Mesothelial cell of epicardium (in vitro differentiated cells): Measurements from ENCODE around the gene NCOA7. TPM values are rescaled to one million over a fixed set of nuclear protein-coding genes. Genes with fewer than 3 reads are reported as not detected.
"Not testable (repeated sequence)": the region's sequence is repeated elsewhere in the genome, so short reads cannot be mapped to it uniquely, and the experiment has no call there.

Experiments
- DNase-seq, 2 experiments: peaks; one replicate each; pipeline ENCODE4 v3.0.0; 2021; ENCODE audit warnings: low spot score in 2 of 2; ENCODE audit not compliant: unreplicated experiment in 2 of 2
- H3K27ac Mint-ChIP-seq: 2 replicates; pipeline ENCODE4 v1.8.0; 2021; ENCODE audit warnings: mixed read lengths
- H3K27me3 Mint-ChIP-seq: 2 replicates; pipeline ENCODE4 v1.8.0; 2021; ENCODE audit warnings: low read depth, mixed read lengths
- H3K36me3 Mint-ChIP-seq: 2 replicates; pipeline ENCODE4 v1.8.0; 2021; ENCODE audit warnings: mixed read lengths
- H3K4me1 Mint-ChIP-seq: 2 replicates; pipeline ENCODE4 v1.8.0; 2021; ENCODE audit warnings: mixed read lengths
- H3K4me3 Mint-ChIP-seq: 2 replicates; pipeline ENCODE4 v1.8.0; 2021; ENCODE audit warnings: mild to moderate bottlenecking, moderate library complexity, mixed read lengths
- H3K9me3 Mint-ChIP-seq: 2 replicates; pipeline ENCODE4 v1.8.0; 2021; ENCODE audit warnings: mixed read lengths
- CTCF ChIP-seq: fragments of 200-600 bp; sonication (generic); IDR thresholded peaks from one replicate; pipeline ENCODE4 v1.5.0; 2021; ENCODE audit warnings: antibody characterized with exemption; ENCODE audit not compliant: unreplicated experiment
- total RNA-seq: library from RNA; stranded (reverse); gene quantifications from 3 replicates; pipeline ENCODE4 v1.2.1, GENCODE V29; 2021

The NCOA7 gene
- total RNA-seq, 1 donor from 2014 or later = 52.4 TPM

GRCh38 chr6:125802383-125802782, 11.6 kb downstream of the NCOA7 start:
- no peak overlapping the region for H3K27ac Mint-ChIP-seq
- H3K9me3 Mint-ChIP-seq = no peaks in the 10 kb centered on the region
- no peak for TF ChIP-seq CTCF
- no peak for DNase-seq
- no peak overlapping the region for H3K4me3 Mint-ChIP-seq
- H3K27me3 Mint-ChIP-seq = no peaks in the 10 kb centered on the region
- peaks cover 30% of the 10 kb centered on the region for H3K4me1 Mint-ChIP-seq
- H3K36me3 Mint-ChIP-seq = peaks cover 1% of the 10 kb centered on the region

GRCh38 chr6:125802943-125803377, 12.2 kb downstream of the NCOA7 start:
- Mint-ChIP-seq H3K4me3 (no peak overlapping the region), H3K27ac (no peak overlapping the region), H3K36me3 (peaks cover 1% of the 10 kb centered on the region)

GRCh38 chr6:125804264-125804663, 13.5 kb downstream of the NCOA7 start:
- Mint-ChIP-seq H3K27ac (peak overlapping the region; percentile 17), H3K4me3 (no peak overlapping the region), H3K4me1 (peaks cover 27% of the 10 kb centered on the region), H3K36me3 (peaks cover 1% of the 10 kb centered on the region), H3K9me3 (no peaks in the 10 kb centered on the region), H3K27me3 (no peaks in the 10 kb centered on the region)
- no peak for DNase-seq
- no peak for TF ChIP-seq CTCF

More at GRCh38 chr6:125802943-125803377, 12.2 kb downstream of the NCOA7 start:
- H3K27me3 Mint-ChIP-seq = no peaks in the 10 kb centered on the region
- DNase-seq = no peak
- H3K9me3 Mint-ChIP-seq = no peaks in the 10 kb centered on the region
- peaks cover 30% of the 10 kb centered on the region for H3K4me1 Mint-ChIP-seq
- no peak for TF ChIP-seq CTCF

- not testable (repeated sequence) for H3K27ac Mint-ChIP-seq, H3K36me3 Mint-ChIP-seq, DNase-seq, H3K9me3 Mint-ChIP-seq, H3K4me3 Mint-ChIP-seq, H3K27me3 Mint-ChIP-seq
- H3K4me1 Mint-ChIP-seq = peaks cover 26% of the 10 kb centered on the region
Measured at GRCh38 chr6:125804866-125805425, 14.2 kb downstream of the NCOA7 start.

GRCh38 chr6:125806813-125807212, 16.1 kb downstream of the NCOA7 start:
- no peaks in the 10 kb centered on the region for H3K27me3 Mint-ChIP-seq
- peaks cover 45% of the 10 kb centered on the region for H3K4me1 Mint-ChIP-seq
- no peak for DNase-seq
- peaks cover 1% of the 10 kb centered on the region for H3K36me3 Mint-ChIP-seq
- TF ChIP-seq CTCF = no peak
- no peak overlapping the region for H3K27ac Mint-ChIP-seq
- no peaks in the 10 kb centered on the region for H3K9me3 Mint-ChIP-seq
- H3K4me3 Mint-ChIP-seq = no peak overlapping the region

GRCh38 chr6:125807293-125807692, 16.5 kb downstream of the NCOA7 start:
- H3K27ac Mint-ChIP-seq = no peak overlapping the region
- no peaks in the 10 kb centered on the region for H3K36me3 Mint-ChIP-seq
- no peaks in the 10 kb centered on the region for H3K9me3 Mint-ChIP-seq

More at GRCh38 chr6:125807293-125807692, 16.5 kb downstream of the NCOA7 start:
- TF ChIP-seq CTCF = no peak
- Mint-ChIP-seq H3K27me3 (no peaks in the 10 kb centered on the region), H3K4me3 (no peak overlapping the region), H3K4me1 (peaks cover 50% of the 10 kb centered on the region)
- no peak for DNase-seq
